A549 treated with AZD9567 at 1 μM for 4 hours (cell line): Measurements from ENCODE around the gene PRCD. TPM values are rescaled to one million over a fixed set of nuclear protein-coding genes. Genes with fewer than 3 reads are reported as not detected.

ENCODE experiments used
- total RNA-seq: library from RNA; stranded (reverse); fragments of 200-300 nt; extraction: Qiagen RNA extraction; gene quantifications from 5 replicates; pipeline ENCODE4 v1.2.3, GENCODE V29; 2022; ENCODE audit not compliant: insufficient read depth

Gene PRCD, protein sequence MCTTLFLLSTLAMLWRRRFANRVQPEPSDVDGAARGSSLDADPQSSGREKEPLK
- not detected in 5 replicates for total RNA-seq

DNA sequence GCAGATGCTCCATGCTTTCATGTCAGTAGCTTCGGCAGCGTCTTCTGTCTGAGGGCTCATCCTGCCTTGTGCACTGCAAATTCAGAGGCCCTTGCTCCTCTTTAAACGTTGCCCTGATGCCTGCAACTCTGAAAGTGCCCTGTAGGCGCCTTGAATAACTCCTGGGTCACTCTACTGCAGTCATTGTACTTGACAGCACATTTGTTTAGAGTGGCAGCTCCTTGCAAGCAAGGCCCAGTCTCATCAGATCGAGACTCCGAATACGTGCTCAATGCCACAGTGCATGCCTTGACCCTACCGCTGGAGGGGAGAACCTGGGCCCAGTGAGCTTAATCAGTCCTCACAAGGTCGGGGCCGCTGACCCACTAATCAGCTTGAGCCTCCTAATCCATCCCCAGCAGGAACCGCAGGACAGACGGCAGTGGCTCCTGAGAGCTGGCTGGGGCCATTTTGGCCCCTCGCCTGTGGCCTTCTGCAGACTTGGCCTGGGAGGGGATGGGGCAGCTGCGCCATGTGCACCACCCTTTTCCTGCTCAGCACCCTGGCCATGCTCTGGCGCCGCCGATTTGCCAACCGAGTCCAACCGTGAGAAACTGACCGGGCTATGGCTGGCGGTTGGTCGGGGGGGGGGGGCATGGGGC is at the start of gene PRCD:
PRCD (plus strand) TSS at position 414 of the 641 bp plus-strand sequence; CDS start at position 512, 98 bp downstream.

DNA sequence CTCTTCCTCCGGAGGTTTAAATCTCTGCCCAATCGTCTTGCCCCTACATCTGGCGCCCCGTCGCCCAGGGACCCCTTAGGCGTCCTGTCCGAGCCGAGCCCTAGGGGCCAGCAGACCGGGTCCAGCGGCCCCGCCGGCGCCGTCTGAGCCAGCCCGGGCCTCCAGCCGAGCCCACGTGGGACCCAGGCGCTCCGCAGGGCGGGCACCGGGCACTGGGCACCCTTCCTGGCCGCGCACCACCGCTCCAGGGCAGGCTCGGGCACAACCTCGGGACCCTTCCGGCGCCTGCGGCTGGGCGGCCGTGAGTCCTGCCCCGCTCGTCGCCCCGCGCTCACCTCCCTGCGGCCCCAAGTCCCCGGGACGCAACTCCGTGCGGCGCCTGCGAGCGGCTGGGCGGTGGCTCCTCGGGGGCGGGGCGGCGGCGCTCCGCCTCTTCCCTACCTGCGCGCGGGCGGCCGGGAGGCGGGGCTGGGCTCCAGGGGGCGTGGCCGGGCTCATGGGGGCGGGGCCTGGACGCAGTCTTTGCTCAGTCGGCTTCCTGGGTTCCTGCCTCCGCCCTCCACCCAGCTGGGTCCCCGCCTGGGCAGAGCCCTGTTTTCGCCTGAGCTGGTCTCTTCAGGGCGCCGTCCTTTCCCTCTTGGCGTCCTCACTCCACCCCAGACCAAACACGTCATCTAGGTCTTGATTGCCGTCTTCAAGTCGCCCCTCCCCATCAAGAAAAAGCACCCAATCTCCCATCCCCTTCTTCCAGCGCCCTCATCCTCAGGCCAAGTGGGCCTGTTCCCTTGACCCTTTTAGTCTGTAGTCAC is 38.6 kb upstream of the PRCD start, which contains the start of gene RHBDF2:
RHBDF2 (minus strand) TSS at position 406 of the 809 bp plus-strand sequence. CDS start 19,899 bp downstream, outside the sequence.

DNA sequence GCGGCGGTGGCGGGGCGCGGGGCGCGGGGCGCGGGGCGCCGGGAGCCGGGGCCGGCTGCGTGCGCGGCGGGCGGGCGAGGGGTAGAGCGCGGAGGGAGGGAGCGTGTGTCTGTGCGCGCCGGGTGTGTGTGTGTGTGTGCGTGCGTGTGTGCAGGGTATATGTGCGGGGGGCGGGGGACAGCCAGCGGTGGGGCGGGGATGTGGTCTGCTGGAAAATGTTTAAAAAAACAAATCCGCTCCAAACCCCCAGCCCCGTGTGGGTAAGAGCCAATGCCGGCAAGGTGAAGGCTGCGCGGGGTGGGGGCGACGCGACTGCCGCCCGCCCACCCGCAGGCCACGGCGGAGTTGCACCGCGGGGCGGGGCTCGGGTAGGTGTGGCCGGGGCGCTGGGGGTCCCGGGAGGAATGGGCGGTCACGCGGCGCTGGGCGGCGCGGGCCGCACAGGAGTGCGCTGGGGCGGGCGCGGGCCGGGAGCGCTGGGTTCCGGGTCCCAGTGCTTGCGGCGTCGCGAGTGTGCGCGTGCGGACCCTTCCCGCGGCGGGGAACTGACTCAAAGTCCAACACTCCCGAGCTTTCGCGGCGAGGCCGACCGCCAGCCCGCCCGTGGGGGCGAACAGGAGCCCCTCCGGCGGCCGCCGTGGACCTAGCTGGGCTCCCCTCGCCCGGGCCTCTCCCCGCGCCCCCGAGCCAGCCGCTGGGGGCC is 2.1 kb upstream of the PRCD start, which contains the start of gene CYGB:
CYGB (minus strand) TSS at position 132 of the 703 bp plus-strand sequence. CDS start 167 bp downstream, outside the sequence.

DNA sequence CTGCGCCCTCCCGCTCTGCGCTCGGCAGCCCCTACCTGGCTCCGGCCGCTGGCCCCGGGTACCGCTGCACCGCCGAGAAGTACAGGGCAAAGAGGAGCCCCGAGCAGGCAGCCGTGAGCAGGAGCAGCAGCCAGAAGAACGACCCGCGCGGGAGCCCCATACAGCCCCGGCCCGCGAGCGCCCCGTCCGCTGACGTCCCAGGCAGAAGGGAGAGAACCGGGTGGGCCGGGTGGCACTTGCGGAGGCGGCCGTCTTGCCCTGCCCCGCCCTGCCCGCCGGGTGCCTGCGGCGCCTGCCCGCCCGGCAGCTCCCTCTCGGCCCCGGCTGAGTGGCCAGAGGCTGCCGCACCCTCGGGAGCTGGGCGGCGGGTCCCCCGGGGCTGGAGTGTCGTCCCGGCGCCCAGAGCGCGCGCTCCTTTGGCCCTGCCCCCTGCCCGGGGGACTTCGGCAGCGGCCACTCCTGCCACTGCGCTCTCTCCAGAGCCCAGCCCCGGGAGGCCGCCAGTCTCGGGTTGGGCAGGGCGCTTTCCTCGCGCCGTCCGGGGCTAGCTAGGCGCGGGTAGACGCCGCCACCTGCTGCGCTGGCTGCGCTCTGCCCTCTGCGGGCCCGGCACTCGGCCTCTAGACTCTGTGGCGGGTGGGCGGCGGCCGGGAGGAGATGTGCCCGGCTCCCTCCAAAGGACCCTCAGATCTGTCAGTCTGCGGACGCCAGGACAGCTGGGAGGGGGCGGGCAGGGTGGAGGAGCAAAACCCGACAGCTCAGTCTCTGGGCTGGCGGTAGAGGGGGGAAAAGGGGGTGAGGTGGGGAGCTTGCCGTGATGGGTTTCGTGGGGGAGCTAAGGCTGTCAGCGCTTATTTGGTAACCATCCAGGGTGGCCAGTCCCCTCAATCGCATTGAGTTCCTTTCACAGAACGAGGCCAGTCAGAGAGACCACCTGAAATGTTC is 46.1 kb downstream of the PRCD start, which contains the start of gene ST6GALNAC2:
ST6GALNAC2 (minus strand) TSS at position 212 of the 945 bp plus-strand sequence; CDS start at position 160, 52 bp downstream.

Other genes starting within 250 kb of the PRCD start
- gene QRICH2, start 231.8 kb upstream of the PRCD start, total RNA-seq = 0.35 to 1.8 TPM (median 0.97 TPM) in 5 replicates
- gene PRPSAP1, start 186.1 kb upstream of the PRCD start, total RNA-seq = 54.4 to 85.5 TPM (median 63.9 TPM) in 5 replicates
- 26.4 to 48.0 TPM (median 41.0 TPM) in 5 replicates for gene SPHK1, start 155.4 kb upstream of the PRCD start, total RNA-seq
- 25.7 to 33.1 TPM (median 32.3 TPM) in 5 replicates for gene UBE2O, start 86.9 kb upstream of the PRCD start, total RNA-seq
- 0.17 to 0.78 TPM (median 0.37 TPM) in 4 of 5 replicates, not detected in the other for gene AANAT, start 72.4 kb upstream of the PRCD start, total RNA-seq
- 52.5 to 68.3 TPM (median 63.8 TPM) in 5 replicates for gene RHBDF2, start 38.6 kb upstream of the PRCD start, total RNA-seq
- 0.76 to 1.6 TPM (median 0.98 TPM) in 4 of 5 replicates, not detected in the other for gene CYGB, start 2.3 kb upstream of the PRCD start, total RNA-seq
- 0.32 to 0.53 TPM (median 0.45 TPM) in 4 of 5 replicates, not detected in the other for gene ST6GALNAC2, start 45.8 kb downstream of the PRCD start, total RNA-seq
- gene ST6GALNAC1, start 103.7 kb downstream of the PRCD start, total RNA-seq = 0.21 to 1.6 TPM (median 0.45 TPM) in 5 replicates
- gene MXRA7, start 170.9 kb downstream of the PRCD start, total RNA-seq = 55.0 to 88.2 TPM (median 62.0 TPM) in 5 replicates
- 68.8 to 81.8 TPM (median 74.8 TPM) in 5 replicates for gene JMJD6, start 186.6 kb downstream of the PRCD start, total RNA-seq
- 61.4 to 78.9 TPM (median 62.2 TPM) in 5 replicates for gene METTL23, start 186.8 kb downstream of the PRCD start, total RNA-seq
- 457 to 511 TPM (median 473 TPM) in 5 replicates for gene SRSF2, start 197.3 kb downstream of the PRCD start, total RNA-seq
- gene MFSD11, start 198.1 kb downstream of the PRCD start, total RNA-seq = 20.5 to 31.5 TPM (median 20.8 TPM) in 5 replicates